Adipose tissue (tissue), 3 donors: ENCODE measurements around the gene SUCNR1. TPM values are rescaled to one million over a fixed set of nuclear protein-coding genes. Genes with fewer than 3 reads are reported as not detected.
"Not testable (repeated sequence)": the region's sequence is repeated elsewhere in the genome, so short reads cannot be mapped to it uniquely, and the experiment has no call there.

Source experiments
- H3K27ac ChIP-seq: one replicate; pipeline ENCODE4 v1.5.1; 2013; ENCODE audit warnings: low read depth, low read length
- WGBS, 3 donors: extraction: QIAGEN DNeasy Blood & Tissue Kit; methylation state at CpG; one replicate each; pipeline ENCODE4 v1.1.7; 2013; 5-methylcytosine and 5-hydroxymethylcytosine counted together
- polyA plus RNA-seq, 3 donors: library from polyadenylated mRNA; stranded (reverse); fragments of 200-250 nt; gene quantifications; one replicate each; pipeline ENCODE4 v1.2.3, GENCODE V29; 2013
- donor health status: healthy with polysubstance abuse.
- donor health status: Bipolar disorder and iron deficiency.
- donor health status: healthy.

Gene SUCNR1, protein sequence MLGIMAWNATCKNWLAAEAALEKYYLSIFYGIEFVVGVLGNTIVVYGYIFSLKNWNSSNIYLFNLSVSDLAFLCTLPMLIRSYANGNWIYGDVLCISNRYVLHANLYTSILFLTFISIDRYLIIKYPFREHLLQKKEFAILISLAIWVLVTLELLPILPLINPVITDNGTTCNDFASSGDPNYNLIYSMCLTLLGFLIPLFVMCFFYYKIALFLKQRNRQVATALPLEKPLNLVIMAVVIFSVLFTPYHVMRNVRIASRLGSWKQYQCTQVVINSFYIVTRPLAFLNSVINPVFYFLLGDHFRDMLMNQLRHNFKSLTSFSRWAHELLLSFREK
- 1 to 10 TPM in 1 of 3 donors, under 1 TPM in 2; 0.08 to 1.3 (median 0.28) TPM for polyA plus RNA-seq

DNA sequence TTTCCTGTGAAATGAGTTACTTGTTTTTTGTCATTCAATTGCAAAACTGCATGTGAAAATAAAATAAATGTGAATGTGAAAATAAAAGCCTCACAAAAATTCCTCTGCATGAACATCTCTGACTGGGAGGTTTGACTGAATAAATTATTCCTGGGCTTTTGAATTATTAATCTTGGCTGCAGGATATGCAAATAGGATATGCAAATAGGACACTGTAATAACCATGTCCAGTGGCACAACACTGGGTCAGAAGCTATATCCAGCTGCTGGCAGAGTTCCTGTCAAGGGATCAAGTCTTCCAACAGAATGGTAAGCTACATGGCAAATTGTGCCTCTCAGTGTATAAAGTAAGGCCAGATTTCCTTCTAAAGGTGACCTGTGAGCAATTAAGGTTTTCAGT lies at the start of gene SUCNR1:
SUCNR1 (plus strand) TSS at position 246 of the 400 bp plus-strand sequence. CDS start 6,250 bp downstream, outside the sequence.
- H3K27ac ChIP-seq = no peak within 1 kb of the TSS

DNA sequence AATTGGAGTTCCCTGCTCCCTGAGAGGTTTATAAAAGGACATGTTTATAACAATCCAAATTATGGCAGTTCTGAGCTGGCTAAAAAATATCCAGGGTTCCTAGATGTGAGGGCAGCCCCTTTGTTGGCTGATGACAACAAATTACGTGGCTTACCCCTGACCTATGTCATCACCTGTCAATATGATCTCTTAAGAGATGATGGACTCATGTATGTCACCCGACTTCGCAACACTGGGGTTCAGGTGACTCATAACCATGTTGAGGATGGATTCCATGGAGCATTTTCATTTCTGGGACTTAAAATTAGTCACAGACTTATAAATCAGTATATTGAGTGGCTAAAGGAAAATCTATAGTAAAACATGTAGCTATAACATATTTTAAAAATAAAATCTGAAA lies 45.6 kb upstream of the SUCNR1 start:
- WGBS, 3 donors = 93 to 96% (median 95%) methylated on average over 3 of the region's 3 CpGs
- no peak overlapping the region for H3K27ac ChIP-seq

GRCh38 chr3:151835751-151836525 lies 37.5 kb upstream of the SUCNR1 start:
- H3K27ac ChIP-seq = no peak overlapping the region
- WGBS, 3 donors = 64 to 73% (median 70%) methylated on average over 5 of the region's 5 CpGs

GRCh38 chr3:151837057-151837456 lies 36.4 kb upstream of the SUCNR1 start:
- H3K27ac ChIP-seq = no peak overlapping the region
- 40 to 42% (median 42%) methylated on average over 4 of the region's 4 CpGs for WGBS, 3 donors

GRCh38 chr3:151838574-151839312 lies 34.7 kb upstream of the SUCNR1 start:
- 52 to 56% (median 55%) methylated on average over 19 of the region's 19 CpGs for WGBS, 3 donors
- no peak overlapping the region for H3K27ac ChIP-seq

DNA sequence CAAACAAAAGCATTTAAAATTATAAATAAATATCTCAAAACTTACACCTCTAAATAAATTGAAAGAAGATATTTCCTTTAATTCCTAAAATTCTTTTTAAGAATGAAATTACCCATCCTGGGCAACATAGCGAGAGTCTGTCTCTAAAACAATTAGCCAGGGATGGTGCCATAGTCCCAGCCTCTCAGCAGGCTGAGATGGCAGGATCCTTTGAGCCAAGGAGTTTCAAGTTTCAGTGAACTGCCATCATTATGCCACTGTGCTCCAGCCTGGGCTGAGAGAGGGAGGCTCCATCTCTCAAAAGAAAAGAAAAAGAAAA lies 34.2 kb upstream of the SUCNR1 start:
- 85 to 88% (median 85%) methylated on average over 1 of the region's 1 CpG for WGBS, 3 donors
- no peak overlapping the region for H3K27ac ChIP-seq

DNA sequence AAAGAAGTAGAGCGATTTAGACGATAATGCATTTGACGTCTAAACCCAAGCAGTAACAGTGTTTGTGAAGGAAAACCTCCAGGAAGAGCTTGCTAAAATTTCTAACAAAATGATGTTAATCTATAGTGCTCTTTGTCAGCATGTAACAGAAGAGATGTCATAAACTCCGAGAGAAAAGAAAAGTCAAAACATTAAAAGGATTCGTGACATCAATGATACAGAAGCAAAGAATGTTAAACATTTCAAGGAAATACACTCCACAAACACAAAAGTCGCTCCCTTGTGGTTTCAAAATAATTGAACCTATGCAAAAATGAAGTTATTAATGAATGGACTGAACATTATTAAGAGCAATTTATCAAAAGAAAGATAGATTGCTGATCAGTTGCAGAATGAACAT lies 31.6 kb upstream of the SUCNR1 start:
- WGBS, 3 donors = 90 to 95% (median 92%) methylated on average over 6 of the region's 6 CpGs
- no peak overlapping the region for H3K27ac ChIP-seq

DNA sequence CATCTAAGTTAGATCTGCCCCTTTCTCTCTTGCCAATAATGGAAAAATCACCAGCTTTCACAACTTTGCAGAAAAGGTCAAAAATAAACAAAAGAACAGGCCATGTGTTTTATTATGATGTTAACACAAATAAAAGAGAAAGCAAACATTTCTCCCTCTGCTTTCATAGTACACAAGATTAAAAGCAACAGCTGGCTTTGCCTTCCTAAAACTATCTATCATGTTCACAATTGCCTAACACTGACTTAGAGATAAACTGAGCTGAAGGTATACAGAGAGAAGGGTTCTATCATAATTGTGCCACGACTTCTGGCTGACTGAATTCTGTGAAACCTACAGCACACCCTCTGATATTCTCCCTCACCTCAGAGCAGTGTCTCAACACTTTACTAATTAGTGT lies 30.2 kb upstream of the SUCNR1 start:
- no peak overlapping the region for H3K27ac ChIP-seq
- 10 to 38% (median 32%) methylated on average over 1 of the region's 1 CpG for WGBS, 3 donors

- no peak overlapping the region for H3K27ac ChIP-seq
- 48 to 80% (median 78%) methylated on average over 3 of the region's 3 CpGs for WGBS, 3 donors
Observed at GRCh38 chr3:151845306-151845905, 28.0 kb upstream of the SUCNR1 start.

DNA sequence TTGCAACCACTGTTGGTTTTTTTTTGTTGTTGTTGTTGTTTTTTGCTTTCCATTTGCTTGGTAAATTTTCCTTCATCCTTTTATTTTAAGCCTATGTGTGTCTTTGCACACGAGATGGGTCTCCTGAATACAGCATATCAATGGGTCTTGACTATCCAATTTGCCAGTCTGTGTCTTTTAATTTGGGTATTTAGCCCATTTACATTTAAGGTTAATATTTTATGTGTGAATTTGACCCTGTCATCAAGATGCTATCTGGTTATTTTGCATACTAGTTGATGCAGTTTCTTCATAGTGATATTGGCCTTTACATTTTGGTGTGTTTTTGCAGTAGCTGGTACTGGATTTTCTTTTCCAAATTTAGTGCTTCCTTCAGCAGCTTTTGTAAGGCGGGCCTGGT lies 23.4 kb upstream of the SUCNR1 start:
- 92 to 96% (median 95%) methylated on average over 2 of the region's 2 CpGs for WGBS, 3 donors
- not testable (repeated sequence) for H3K27ac ChIP-seq

DNA sequence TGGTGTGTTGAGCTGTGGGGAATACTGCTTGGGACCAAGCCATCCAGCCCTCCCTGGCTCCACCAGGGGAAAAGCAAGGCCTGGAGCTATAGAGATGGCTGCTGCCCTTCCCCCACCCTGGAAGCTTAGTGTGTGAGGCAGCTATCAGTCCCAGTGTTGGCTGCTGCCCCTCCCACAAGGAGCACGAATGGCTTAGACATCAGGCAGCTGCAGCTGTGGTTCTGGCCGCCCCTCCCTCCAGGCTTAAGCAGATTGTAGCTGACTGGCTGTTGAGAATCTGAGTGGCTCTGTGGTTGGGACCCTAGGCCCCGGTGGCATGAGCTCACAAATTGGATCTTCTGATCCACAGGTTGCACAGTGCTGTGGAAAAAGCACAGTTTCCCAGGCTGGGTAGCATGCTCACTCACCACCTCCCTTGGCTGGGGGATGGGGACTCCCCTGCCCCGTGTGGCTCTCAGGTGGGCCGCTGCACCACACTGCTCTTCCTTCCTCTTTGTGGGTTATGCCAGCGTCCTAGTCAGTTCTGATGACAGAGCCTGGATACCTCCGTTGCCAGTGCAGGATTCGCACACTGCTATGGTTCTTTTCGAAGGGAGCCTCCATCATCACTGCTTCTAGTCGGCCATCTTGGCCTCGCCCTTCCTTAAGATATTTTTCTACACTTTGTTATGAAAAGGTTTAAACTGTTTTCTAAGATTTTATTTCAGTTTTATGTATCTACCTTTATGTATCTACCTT lies 21.2 kb upstream of the SUCNR1 start:
- H3K27ac ChIP-seq = no peak overlapping the region
- 76 to 89% (median 79%) methylated on average over 11 of the region's 11 CpGs for WGBS, 3 donors

DNA sequence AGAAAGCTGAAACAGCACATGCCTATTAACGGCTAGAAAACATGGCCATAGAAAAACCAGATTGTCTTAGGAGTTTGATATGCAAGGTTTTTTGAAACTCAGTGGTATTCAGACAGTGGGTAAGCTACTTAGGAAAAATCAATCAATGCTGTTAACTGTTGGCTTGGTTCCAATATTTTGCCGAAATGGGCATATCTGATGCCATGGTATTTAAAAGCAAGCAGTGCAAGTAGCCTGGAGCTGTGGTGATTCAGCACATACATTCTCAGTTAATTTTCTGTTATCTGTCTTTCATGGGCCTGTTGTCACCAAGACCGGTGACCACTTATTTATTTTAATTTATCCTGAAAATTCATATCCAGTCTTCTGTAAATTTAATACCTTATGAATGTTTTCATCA lies 17.3 kb upstream of the SUCNR1 start:
- 51 to 91% (median 81%) methylated on average over 3 of the region's 3 CpGs for WGBS, 3 donors
- no peak overlapping the region for H3K27ac ChIP-seq

DNA sequence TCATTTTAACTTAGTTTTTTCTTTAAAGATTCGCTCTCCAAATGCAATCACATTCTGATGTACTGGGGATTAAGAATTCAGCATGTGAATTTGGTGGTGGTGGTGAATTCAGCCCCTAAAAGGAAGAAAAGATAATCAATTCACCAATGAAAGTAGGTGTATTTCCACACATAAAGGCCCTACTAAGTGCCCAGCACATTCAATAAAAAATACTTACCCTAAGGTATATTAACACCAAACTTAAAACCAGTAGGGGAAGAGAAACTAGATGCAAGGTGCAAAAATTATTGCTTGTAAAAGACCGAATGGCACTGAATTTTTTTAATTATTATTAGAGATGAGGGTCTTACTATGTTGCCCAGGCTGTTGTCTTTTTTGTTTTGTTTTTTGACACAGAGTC lies 16.8 kb upstream of the SUCNR1 start:
- whole genome bisulfite sequencing, 3 donors = 95 to 96% (median 96%) methylated on average over 2 of the region's 2 CpGs
- no peak overlapping the region for H3K27ac ChIP-seq

DNA sequence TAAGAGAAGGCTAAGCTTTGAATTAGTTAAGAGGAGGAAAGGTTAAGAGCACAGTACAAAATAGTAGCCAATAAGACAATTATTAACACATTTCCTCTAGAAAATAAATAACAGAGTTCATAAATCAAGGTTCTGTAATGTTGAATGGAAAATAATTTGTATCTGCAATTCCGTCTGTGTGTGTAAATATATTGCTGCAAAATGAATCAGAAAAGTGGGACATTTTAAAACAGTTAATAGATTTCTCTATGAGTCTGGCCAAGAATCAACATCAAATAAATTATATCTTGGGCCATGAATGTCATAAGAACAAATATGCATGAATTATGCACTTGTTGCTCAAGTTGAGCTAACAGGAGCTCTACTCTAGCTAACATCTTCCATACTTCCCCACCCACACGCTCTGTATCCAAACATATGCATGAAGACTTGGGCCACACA lies 14.2 kb upstream of the SUCNR1 start:
- WGBS, 3 donors = 19 to 75% (median 57%) methylated on average over 2 of the region's 2 CpGs
- H3K27ac ChIP-seq = no peak overlapping the region

DNA sequence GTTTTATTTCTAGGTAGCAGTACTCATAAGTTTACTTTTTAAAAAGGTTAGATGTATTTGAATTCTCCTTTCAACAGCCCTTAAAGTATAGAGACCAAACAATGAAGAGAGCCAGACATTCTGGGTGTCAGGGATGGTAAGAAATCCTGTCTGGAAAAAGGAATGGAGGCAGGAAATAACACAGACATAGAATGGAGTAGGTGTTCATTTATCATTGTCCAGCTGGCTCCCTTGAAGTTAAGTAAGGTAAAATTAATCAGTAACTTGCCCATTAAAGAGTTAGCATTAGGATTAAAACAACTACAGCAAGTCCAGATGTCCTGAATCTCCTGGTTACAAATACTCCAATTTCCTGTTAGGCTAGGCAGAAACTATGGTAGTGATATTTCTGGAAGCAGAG lies 13.5 kb upstream of the SUCNR1 start:
- no peak overlapping the region for H3K27ac ChIP-seq

GRCh38 chr3:151863611-151864010 lies 9.8 kb upstream of the SUCNR1 start:
- WGBS, 3 donors = 80 to 92% (median 83%) methylated on average over 2 of the region's 2 CpGs
- no peak overlapping the region for H3K27ac ChIP-seq

DNA sequence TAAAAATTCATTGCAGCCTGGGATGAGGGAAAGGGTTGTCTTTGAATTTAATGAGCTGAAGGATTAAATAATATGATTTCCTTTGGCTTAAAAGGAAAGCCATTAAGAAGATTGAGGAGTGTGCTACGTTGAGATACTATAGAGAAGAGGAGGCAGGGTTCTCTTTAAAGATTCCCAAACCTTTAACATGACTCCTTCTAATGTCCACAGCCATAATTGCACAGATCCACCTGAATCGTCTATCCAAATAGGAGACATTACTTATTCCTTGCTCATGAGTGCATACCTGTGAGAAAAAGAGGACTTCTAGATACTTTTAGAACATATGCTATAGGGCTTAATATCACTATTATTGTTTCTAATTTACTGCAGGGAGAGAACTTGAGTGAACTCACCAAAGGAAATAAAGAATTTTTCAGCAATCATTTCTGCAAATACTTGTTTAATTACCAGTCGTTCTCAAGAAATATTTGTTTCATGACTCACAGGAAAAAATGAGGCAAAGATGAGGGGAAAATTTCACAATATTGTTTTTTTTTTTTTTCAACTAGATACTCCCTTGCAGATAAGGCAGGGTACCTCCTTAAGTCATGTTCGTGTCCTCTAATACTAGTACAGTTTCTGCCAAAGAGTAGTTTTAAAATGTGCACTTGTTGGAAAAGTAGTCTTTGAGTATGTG lies 8.9 kb upstream of the SUCNR1 start:
- WGBS, 3 donors = 42 to 58% (median 47%) methylated on average over 4 of the region's 4 CpGs

More for the DNA sequence above, 8.9 kb upstream of the SUCNR1 start:
- no peak overlapping the region for H3K27ac ChIP-seq
